IMR-90 (cell line): ENCODE results near the gene MYO9B. TPM values are rescaled to one million over a fixed set of nuclear protein-coding genes. Genes with fewer than 3 reads are reported as not detected.

Experiments
- ATAC-seq: fragments of 200-7000 bp; cut with Tn5 transposase; 2 replicates; pipeline ENCODE4 v1.9.1; 2020; ENCODE audit warnings: low read depth, mild to moderate bottlenecking, moderate library complexity
- BruUV-seq: library from RNA; stranded (reverse); fragments of 400-500 nt; replicated peaks from 2 replicates; lab custom pipeline; 2021; lab: Mats Ljungman, UMichigan
- CTCF ChIA-PET: fragments of 300-600 bp; formaldehyde crosslinking; extraction: SDS; loops from one replicate; lab custom pipeline; 2021; ENCODE audit warnings: antibody characterized with exemption; lab: Yijun Ruan, JAX
- POLR2A ChIA-PET: fragments of 300-600 bp; sonication (Branson Sonifier 250); formaldehyde crosslinking; loops from one replicate; lab custom pipeline; 2022; ENCODE audit warnings: antibody characterized with exemption; ENCODE audit not compliant: unreplicated experiment; lab: Charles Lee
- DNase-seq: peaks from one replicate; pipeline ENCODE4 v3.0.0; 2013
- H2AFZ ChIP-seq: replicated peaks from 2 replicates; pipeline ENCODE3; 2013; ENCODE audit warnings: low read length, mild to moderate bottlenecking; ENCODE audit not compliant: poor library complexity
- H2AK5ac ChIP-seq: 2 replicates; pipeline ENCODE4 v1.6.1; 2013; ENCODE audit warnings: low read depth, low read length, inconsistent platforms
- H2AK9ac ChIP-seq: replicated peaks from 2 replicates; pipeline ENCODE3; 2013; ENCODE audit warnings: mild to moderate bottlenecking, low read depth, low read length, moderate library complexity; ENCODE audit not compliant: poor library complexity
- H2BK120ac ChIP-seq: 2 replicates; pipeline ENCODE4 v1.6.1; 2013; ENCODE audit warnings: low read depth, low read length, inconsistent platforms
- H2BK15ac ChIP-seq: 3 replicates; pipeline ENCODE4 v1.6.1; 2013; ENCODE audit warnings: low read depth, low read length, inconsistent platforms
- H2BK20ac ChIP-seq: 2 replicates; pipeline ENCODE4 v1.6.1; 2013; ENCODE audit warnings: low read depth, mild to moderate bottlenecking, inconsistent platforms, low read length, moderate library complexity
- H2BK5ac ChIP-seq: 2 replicates; pipeline ENCODE4 v1.6.1; 2013; ENCODE audit warnings: mild to moderate bottlenecking, low read depth, low read length, inconsistent platforms; ENCODE audit not compliant: poor library complexity, severe bottlenecking
- H3K14ac ChIP-seq: replicated peaks from 2 replicates; pipeline ENCODE4 v1.6.1; 2013; ENCODE audit warnings: low read depth, low read length, inconsistent platforms
- H3K18ac ChIP-seq: 2 replicates; pipeline ENCODE4 v1.6.1; 2013; ENCODE audit warnings: low read depth, low read length, control low read depth
- H3K23ac ChIP-seq: 2 replicates; pipeline ENCODE4 v1.6.1; 2013; ENCODE audit warnings: low read depth, low read length, inconsistent platforms
- H3K27ac ChIP-seq: 2 replicates; pipeline ENCODE4 v1.5.1; 2013; ENCODE audit warnings: mild to moderate bottlenecking, control low read depth, low read length; ENCODE audit not compliant: insufficient read depth
- H3K27me3 ChIP-seq: 2 replicates; pipeline ENCODE4 v1.6.1; 2013; ENCODE audit warnings: low read length; ENCODE audit not compliant: control insufficient read depth, insufficient read depth
- H3K36me3 ChIP-seq: 2 replicates; pipeline ENCODE4 v1.6.1; 2013; ENCODE audit warnings: low read length, mixed read lengths; ENCODE audit not compliant: control insufficient read depth, insufficient read depth
- H3K4ac ChIP-seq: 2 replicates; pipeline ENCODE4 v1.6.1; 2013; ENCODE audit warnings: low read depth, low read length, inconsistent platforms
- H3K4me1 ChIP-seq: 2 replicates; pipeline ENCODE4 v1.6.1; 2013; ENCODE audit warnings: low read length, mixed read lengths; ENCODE audit not compliant: control insufficient read depth, insufficient read depth
- H3K4me2 ChIP-seq: 2 replicates; pipeline ENCODE4 v1.6.1; 2013; ENCODE audit warnings: low read depth, mild to moderate bottlenecking, control low read depth, low read length, moderate library complexity
- H3K4me3 ChIP-seq: 2 replicates; pipeline ENCODE4 v1.5.1; 2013; ENCODE audit warnings: low read depth, mild to moderate bottlenecking, control low read depth, low read length, moderate library complexity; ENCODE audit not compliant: insufficient read depth
- H3K56ac ChIP-seq: 2 replicates; pipeline ENCODE4 v1.6.1; 2013; ENCODE audit warnings: low read length, inconsistent platforms; ENCODE audit not compliant: insufficient read depth; ENCODE audit errors: extremely low read depth
- H3K79me1 ChIP-seq, 2 experiments: 2 replicates each; pipeline ENCODE4 v1.6.1; 2013; ENCODE audit warnings: low read length in 2 of 2, inconsistent platforms in 1 of 2, low read depth in 1 of 2
- H3K9ac ChIP-seq: 2 replicates; pipeline ENCODE4 v1.6.1; 2013; ENCODE audit warnings: low read depth, low read length, control low read depth
- H3K9me1 ChIP-seq: 2 replicates; pipeline ENCODE4 v1.6.1; 2013; ENCODE audit warnings: low read length, inconsistent platforms; ENCODE audit not compliant: insufficient read depth
- H3K9me3 ChIP-seq: 2 replicates; pipeline ENCODE4 v1.6.1; 2013; ENCODE audit warnings: low read length; ENCODE audit not compliant: control insufficient read depth, insufficient read depth
- H4K20me1 ChIP-seq: 2 replicates; pipeline ENCODE4 v1.6.1; 2013; ENCODE audit warnings: low read length, inconsistent platforms; ENCODE audit not compliant: insufficient read depth
- H4K5ac ChIP-seq: 2 replicates; pipeline ENCODE4 v1.6.1; 2013; ENCODE audit warnings: mild to moderate bottlenecking, low read depth, low read length, control low read depth
- H4K8ac ChIP-seq, 2 experiments: 2 replicates each; pipeline ENCODE4 v1.6.1; 2013; ENCODE audit warnings: low read depth in 2 of 2, low read length in 2 of 2, control low read depth in 1 of 2, inconsistent platforms in 1 of 2
- H4K91ac ChIP-seq: 2 replicates; pipeline ENCODE4 v1.6.1; 2013; ENCODE audit warnings: low read depth, low read length, inconsistent platforms; ENCODE audit not compliant: insufficient read depth
- CHD1 ChIP-seq: IDR thresholded peaks from 2 replicates; pipeline ENCODE4 v1.6.1; 2012; ENCODE audit warnings: low read depth, low read length, improper control_type of control experiment
- RFX5 ChIP-seq: IDR thresholded peaks from 2 replicates; pipeline ENCODE4 v1.8.0; 2012; ENCODE audit warnings: low read depth, mild to moderate bottlenecking, low read length, moderate library complexity
- WGBS, 2 experiments: methylation state at CpG; one replicate each; pipeline versions ENCODE4 v1.1.5 to v1.1.7; 2013; ENCODE audit warnings: missing lambda C conversion rate in 2 of 2; ENCODE audit not compliant: insufficient read length in 1 of 2; ENCODE audit errors: extremely low coverage in 2 of 2; 5-methylcytosine and 5-hydroxymethylcytosine counted together
- dilution Hi-C: fragments of 300-500 bp; cut with HindIII; formaldehyde crosslinking; loops from one replicate; pipeline ENCODE4 v1.14.3; 2018; ENCODE audit warnings: low sequenced_read_pairs; ENCODE audit not compliant: unreplicated experiment
- in situ Hi-C: fragments of 300-500 bp; cut with MboI; formaldehyde crosslinking; loops from 3 replicates; pipeline ENCODE4 v1.14.3; 2019; ENCODE audit warnings: low sequenced_read_pairs, inconsistent platforms, mixed read lengths
- intact Hi-C: fragments of 100-400 bp; cut with micrococcal nuclease; formaldehyde crosslinking; loops from 2 replicates; pipeline ENCODE4 v1.10.0; 2022
- polyA plus RNA-seq, 3 experiments: library from polyadenylated mRNA; depleted of rRNA; stranded (reverse); fragments of >200 nt; gene quantifications; 2 replicates each; pipeline ENCODE4 v1.2.3, GENCODE V29; 2012; ENCODE audit warnings: low replicate concordance in 1 of 3
- total RNA-seq: library from RNA; depleted of rRNA; stranded (reverse); fragments of >200 nt; gene quantifications from 2 replicates; pipeline ENCODE4 v1.2.3, GENCODE V29; 2012
- TF ChIP-seq, protein P1 (sequence below): conservative IDR thresholded peaks from 2 replicates; pipeline ENCODE4 v1.5.1; 2012; ENCODE audit warnings: mild to moderate bottlenecking, low read depth, low read length, improper control_type of control experiment

The MYO9B gene
- total and polyA plus RNA-seq, 2 of the 4 experiments (the other 2 are of a cell fraction), result 61.8 to 77.8 TPM

DNA sequence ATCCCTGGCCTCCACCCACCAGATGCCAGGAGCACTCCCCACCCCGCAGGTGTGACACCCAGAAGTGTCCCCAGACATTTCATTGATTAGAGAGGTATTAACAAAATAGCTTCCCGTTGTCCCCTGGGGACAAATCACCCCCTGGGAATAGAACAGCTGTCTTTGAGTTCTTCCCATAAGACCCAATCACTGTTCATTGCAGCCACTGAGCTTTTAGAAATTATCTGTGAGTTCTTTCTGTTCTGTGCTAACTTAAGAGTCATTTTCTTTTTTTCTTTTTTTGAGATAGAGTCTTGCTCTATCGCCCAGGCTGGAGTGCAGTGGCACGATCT is 32.8 kb downstream of the MYO9B start:
- Histone ChIP-seq H4K5ac (no peak overlapping the region), H3K14ac (peak overlapping the region; percentile 79), H3K4ac (peak overlapping the region; percentile 82), H2BK15ac (peak overlapping the region; percentile 1; the same call in 1 of the 3 replicates), H4K8ac (peak overlapping the region in 1 of 2 experiments; percentile 38; a peak in 2 of 4 replicates), H3K23ac (peak overlapping the region; percentile 81; the same call in 1 of the 2 replicates), H4K91ac (peak overlapping the region; percentile 72), H3K4me2 (peak overlapping the region; percentile 63), H3K36me3 (peaks cover 46% of the 10 kb centered on the region), H3K4me3 (no peak overlapping the region), H3K4me1 (peaks cover 7% of the 10 kb centered on the region), H4K20me1 (peaks cover 56% of the 10 kb centered on the region), H3K27me3 (no peaks in the 10 kb centered on the region), H3K9me3 (no peaks in the 10 kb centered on the region), H2AFZ (peak overlapping the region; percentile 86), H2AK5ac (peak overlapping the region; percentile 83), H2BK20ac (peak overlapping the region; percentile 58; the same call in 1 of the 2 replicates), H3K9me1 (peaks cover 25% of the 10 kb centered on the region), H3K56ac (peak overlapping the region; percentile 50), H2BK120ac (peak overlapping the region; percentile 66), H3K18ac (0 out of 2 replicates have a peak overlapping the region, but pooled peaks have one; percentile 0), H2AK9ac (peak overlapping the region; percentile 98), H2BK5ac (peak overlapping the region; percentile 78), H3K79me1 (peaks cover 10 to 85% of the 10 kb centered on the region in 2 experiments; a peak in 3 of 4 replicates), H3K9ac (peak overlapping the region; percentile 8; the same call in 1 of the 2 replicates), H3K27ac (peak overlapping the region; percentile 70)
- ATAC-seq (no peak), DNase-seq (no peak)
- in situ Hi-C loops, result no loop called here
- BruUV-seq, result no TSS peak
- no CpG with 5 or more reads among the region's 4 CpGs for WGBS, 2 experiments
- TF ChIP-seq CHD1, result 0 out of 2 replicates have a peak, but pooled peaks have one; percentile 19
- TF ChIP-seq, protein P1, sequence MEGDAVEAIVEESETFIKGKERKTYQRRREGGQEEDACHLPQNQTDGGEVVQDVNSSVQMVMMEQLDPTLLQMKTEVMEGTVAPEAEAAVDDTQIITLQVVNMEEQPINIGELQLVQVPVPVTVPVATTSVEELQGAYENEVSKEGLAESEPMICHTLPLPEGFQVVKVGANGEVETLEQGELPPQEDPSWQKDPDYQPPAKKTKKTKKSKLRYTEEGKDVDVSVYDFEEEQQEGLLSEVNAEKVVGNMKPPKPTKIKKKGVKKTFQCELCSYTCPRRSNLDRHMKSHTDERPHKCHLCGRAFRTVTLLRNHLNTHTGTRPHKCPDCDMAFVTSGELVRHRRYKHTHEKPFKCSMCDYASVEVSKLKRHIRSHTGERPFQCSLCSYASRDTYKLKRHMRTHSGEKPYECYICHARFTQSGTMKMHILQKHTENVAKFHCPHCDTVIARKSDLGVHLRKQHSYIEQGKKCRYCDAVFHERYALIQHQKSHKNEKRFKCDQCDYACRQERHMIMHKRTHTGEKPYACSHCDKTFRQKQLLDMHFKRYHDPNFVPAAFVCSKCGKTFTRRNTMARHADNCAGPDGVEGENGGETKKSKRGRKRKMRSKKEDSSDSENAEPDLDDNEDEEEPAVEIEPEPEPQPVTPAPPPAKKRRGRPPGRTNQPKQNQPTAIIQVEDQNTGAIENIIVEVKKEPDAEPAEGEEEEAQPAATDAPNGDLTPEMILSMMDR, result no peak
- no peak for TF ChIP-seq RFX5
- POLR2A ChIA-PET, result interaction anchor here (0.6 kb wide), 1 partner anchor 274 kb away, joined by 3 read pairs; no protein-coding TSS in a partner anchor
- CTCF ChIA-PET, result interaction anchor here (0.5 kb wide), 1 partner anchor 108 kb away, joined by 7 read pairs; no protein-coding TSS in a partner anchor
- intact Hi-C loops, result loop anchor here (1.0 to 2.0 kb wide), 2 partner anchors 26 to 28 kb away; no protein-coding TSS in a partner anchor
- dilution Hi-C loops, result no loop called here
